GM18858 (cell line): Measurements from ENCODE around the gene CLEC14A.

ENCODE experiments used
- ATAC-seq: cut with Tn5 transposase; IDR thresholded peaks from one replicate; pipeline ENCODE4 v1.9.1; 2021; ENCODE audit not compliant: unreplicated experiment

Gene CLEC14A

GRCh38 chr14:38206689-38207376, 49.1 kb downstream of the CLEC14A start:
- no peak for ATAC-seq

GRCh38 chr14:38205949-38206665, 49.8 kb downstream of the CLEC14A start:
- no peak for ATAC-seq

GRCh38 chr14:38205119-38205813, 50.6 kb downstream of the CLEC14A start:
- no peak for ATAC-seq

GRCh38 chr14:38204719-38205115, 51.2 kb downstream of the CLEC14A start:
- ATAC-seq = no peak
